ENCODE measurements around the gene AMY2B.

DNA sequence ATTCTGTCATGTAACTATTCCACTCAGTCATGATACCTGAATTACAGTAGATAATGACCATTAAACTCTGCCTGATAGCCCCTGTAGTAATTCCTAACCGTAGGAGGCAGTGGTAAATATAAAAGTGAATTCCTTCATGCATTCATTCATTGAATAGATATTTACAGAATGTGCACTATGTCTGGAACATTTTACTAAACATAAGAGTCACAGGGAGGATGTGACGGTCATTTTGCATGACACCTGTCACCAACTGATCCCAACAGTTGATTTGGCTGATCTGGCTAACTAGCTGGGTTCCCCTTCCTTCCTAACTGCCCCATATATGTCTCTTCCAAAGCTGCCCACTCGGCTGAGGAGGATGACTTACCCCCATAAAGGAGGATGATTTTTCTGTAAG, 48.0 kb upstream of the AMY2B start:
- TF ChIP-seq, protein P1, sequence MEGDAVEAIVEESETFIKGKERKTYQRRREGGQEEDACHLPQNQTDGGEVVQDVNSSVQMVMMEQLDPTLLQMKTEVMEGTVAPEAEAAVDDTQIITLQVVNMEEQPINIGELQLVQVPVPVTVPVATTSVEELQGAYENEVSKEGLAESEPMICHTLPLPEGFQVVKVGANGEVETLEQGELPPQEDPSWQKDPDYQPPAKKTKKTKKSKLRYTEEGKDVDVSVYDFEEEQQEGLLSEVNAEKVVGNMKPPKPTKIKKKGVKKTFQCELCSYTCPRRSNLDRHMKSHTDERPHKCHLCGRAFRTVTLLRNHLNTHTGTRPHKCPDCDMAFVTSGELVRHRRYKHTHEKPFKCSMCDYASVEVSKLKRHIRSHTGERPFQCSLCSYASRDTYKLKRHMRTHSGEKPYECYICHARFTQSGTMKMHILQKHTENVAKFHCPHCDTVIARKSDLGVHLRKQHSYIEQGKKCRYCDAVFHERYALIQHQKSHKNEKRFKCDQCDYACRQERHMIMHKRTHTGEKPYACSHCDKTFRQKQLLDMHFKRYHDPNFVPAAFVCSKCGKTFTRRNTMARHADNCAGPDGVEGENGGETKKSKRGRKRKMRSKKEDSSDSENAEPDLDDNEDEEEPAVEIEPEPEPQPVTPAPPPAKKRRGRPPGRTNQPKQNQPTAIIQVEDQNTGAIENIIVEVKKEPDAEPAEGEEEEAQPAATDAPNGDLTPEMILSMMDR (IDR thresholded peaks at IDR 0.05), result no peak
- no peak for TF ChIP-seq POLR2A (IDR thresholded peaks at IDR 0.05)

All from lower leg skin (tissue), 3 donors.